WTC11 (cell line): Measurements from ENCODE around the gene PRRC2B. TPM values are rescaled to one million over a fixed set of nuclear protein-coding genes. Genes with fewer than 3 reads are reported as not detected.
"Not testable (repeated sequence)": the region's sequence is repeated elsewhere in the genome, so short reads cannot be mapped to it uniquely, and the experiment has no call there.

Experiments used
- ATAC-seq: fragments of 200-7000 bp; cut with Tn5 transposase; 2 replicates; pipeline ENCODE4 v1.10.0; 2021; ENCODE audit warnings: mild to moderate bottlenecking, moderate library complexity
- CTCF ChIA-PET: fragments of 300-600 bp; sonication (Branson Sonifier 250); formaldehyde crosslinking; loops from one replicate; lab custom pipeline; 2021; ENCODE audit warnings: antibody characterized with exemption; lab: Charles Lee
- POLR2A ChIA-PET: fragments of 350-600 bp; sonication (Branson Sonifier 250); formaldehyde crosslinking; loops from one replicate; lab custom pipeline; 2021; ENCODE audit warnings: antibody characterized with exemption; lab: Charles Lee
- DNase-seq: peaks from one replicate; pipeline ENCODE4 v3.0.0; 2021; ENCODE audit warnings: low spot score
- H3K27ac Mint-ChIP-seq: 2 replicates; pipeline ENCODE4 v1.8.0; 2021; ENCODE audit warnings: mixed read lengths
- H3K27me3 Mint-ChIP-seq: 2 replicates; pipeline ENCODE4 v1.8.0; 2021; ENCODE audit warnings: low read depth, mild to moderate bottlenecking, moderate library complexity, mixed read lengths
- H3K36me3 Mint-ChIP-seq: 2 replicates; pipeline ENCODE4 v1.8.0; 2021; ENCODE audit warnings: mixed read lengths
- H3K4me1 Mint-ChIP-seq: 2 replicates; pipeline ENCODE4 v1.8.0; 2022; ENCODE audit warnings: mixed read lengths
- H3K4me3 Mint-ChIP-seq: 2 replicates; pipeline ENCODE4 v1.8.0; 2021; ENCODE audit warnings: mild to moderate bottlenecking, moderate library complexity, mixed read lengths
- H3K9me3 Mint-ChIP-seq: 2 replicates; pipeline ENCODE4 v1.8.0; 2021; ENCODE audit warnings: mixed read lengths
- AFF4 ChIP-seq: sonication (generic); formaldehyde crosslinking; IDR thresholded peaks from 2 replicates; pipeline ENCODE4 v1.8.1; 2023; ENCODE audit warnings: mild to moderate bottlenecking, missing genetic modification reagents, borderline replicate concordance
- AR ChIP-seq: fragments of 250-450 bp; sonication (Bioruptor Pico); IDR thresholded peaks from 2 replicates; pipeline ENCODE4 v1.9.0; 2021; ENCODE audit warnings: mild to moderate bottlenecking
- CBFB ChIP-seq: sonication (generic); formaldehyde crosslinking; IDR thresholded peaks from 2 replicates; pipeline ENCODE4 v1.8.1; 2022; ENCODE audit warnings: mild to moderate bottlenecking, low read depth, missing genetic modification reagents
- E2F5 ChIP-seq: sonication (generic); formaldehyde crosslinking; IDR thresholded peaks from 2 replicates; pipeline ENCODE4 v1.8.1; 2022; ENCODE audit warnings: mild to moderate bottlenecking, moderate library complexity, missing genetic modification reagents
- HMGA2 ChIP-seq: fragments of 250-450 bp; sonication (Bioruptor Pico); IDR thresholded peaks from 2 replicates; pipeline ENCODE4 v1.4.0; 2021; ENCODE audit warnings: mild to moderate bottlenecking, moderate library complexity
- IRF1 ChIP-seq: sonication (generic); formaldehyde crosslinking; IDR thresholded peaks from 2 replicates; pipeline ENCODE4 v1.8.0; 2023; ENCODE audit warnings: missing genetic modification reagents
- JUN ChIP-seq: sonication (generic); formaldehyde crosslinking; IDR thresholded peaks from 2 replicates; pipeline ENCODE4 v1.8.0; 2023; ENCODE audit warnings: mild to moderate bottlenecking, missing genetic modification reagents
- NFYB ChIP-seq: sonication (generic); formaldehyde crosslinking; conservative IDR thresholded peaks from 2 replicates; pipeline ENCODE4 v1.8.0; 2022; ENCODE audit warnings: low read depth, missing genetic modification reagents
- NR3C1 ChIP-seq: sonication (generic); formaldehyde crosslinking; conservative IDR thresholded peaks from 2 replicates; pipeline ENCODE4 v1.8.1; 2023; ENCODE audit warnings: low read depth, mild to moderate bottlenecking, missing genetic modification reagents
- PRDM15 ChIP-seq: sonication (generic); formaldehyde crosslinking; IDR thresholded peaks from 2 replicates; pipeline ENCODE4 v1.8.0; 2022; ENCODE audit warnings: missing genetic modification reagents
- RORB ChIP-seq: fragments of 250-450 bp; sonication (Bioruptor Pico); IDR thresholded peaks from 2 replicates; pipeline ENCODE4 v1.9.0; 2021; ENCODE audit warnings: mild to moderate bottlenecking
- ZMAT4 ChIP-seq: fragments of 250-450 bp; sonication (Bioruptor Pico); IDR thresholded peaks from 2 replicates; pipeline ENCODE4 v1.9.0; 2021; ENCODE audit warnings: mild to moderate bottlenecking
- ZNF121 ChIP-seq: sonication (generic); formaldehyde crosslinking; IDR thresholded peaks from 2 replicates; pipeline ENCODE4 v1.8.0; 2023; ENCODE audit warnings: missing genetic modification reagents
- ZNF416 ChIP-seq: fragments of 250-450 bp; sonication (Bioruptor Pico); IDR thresholded peaks from 2 replicates; pipeline ENCODE4 v1.9.0; 2021; ENCODE audit warnings: mild to moderate bottlenecking, inconsistent platforms
- ZNF512 ChIP-seq: sonication (generic); formaldehyde crosslinking; IDR thresholded peaks from 2 replicates; pipeline ENCODE4 v1.8.1; 2022; ENCODE audit warnings: missing genetic modification reagents, borderline replicate concordance
- total RNA-seq: library from RNA; stranded (reverse); gene quantifications from 3 replicates; pipeline ENCODE4 v1.2.3, GENCODE V29; 2021

PRRC2B gene
- total RNA-seq, 1 experiment from 2014 or later, result 272 TPM

- TF ChIP-seq AR (CRISPR knock-in tag) (0 out of 2 replicates have a peak, but pooled peaks have one; percentile 30), IRF1 (CRISPR knock-in tag) (no peak)
These were observed 1.5 kb downstream of the PRRC2B start (continued) for GRCh38 chr9:131395157-131396098.

GRCh38 chr9:131396099-131396479, 2.2 kb downstream of the PRRC2B start:
- peaks cover 70% of the 10 kb centered on the region for H3K4me1 Mint-ChIP-seq
- not testable (repeated sequence) for H3K36me3 Mint-ChIP-seq, H3K27me3 Mint-ChIP-seq, H3K9me3 Mint-ChIP-seq, ATAC-seq, DNase-seq
- POLR2A ChIA-PET, result interaction anchor here (0.6 to 2.0 kb wide), 5 partner anchors 10 to 548 kb away, joined by 3 to 10 read pairs (median 4); no protein-coding TSS in a partner anchor
- H3K27ac Mint-ChIP-seq, result peak overlapping the region; percentile 96
- peak overlapping the region; percentile 92 for H3K4me3 Mint-ChIP-seq
- CTCF ChIA-PET, result interaction anchor here (0.9 to 2.6 kb wide), 8 partner anchors 10 to 217 kb away, joined by 3 to 15 read pairs (median 4); no protein-coding TSS in a partner anchor

- H3K36me3 Mint-ChIP-seq, result peaks cover 6% of the 10 kb centered on the region; the same call in 1 of the 2 replicates
- H3K9me3 Mint-ChIP-seq, result no peaks in the 10 kb centered on the region
- peak overlapping the region; percentile 96 for H3K27ac Mint-ChIP-seq
- DNase-seq (no peak), ATAC-seq (no peak)
- ChIA-PET CTCF (interaction anchor here (0.9 to 2.6 kb wide), 11 partner anchors 9 to 218 kb away, joined by 3 to 15 read pairs (median 5); no protein-coding TSS in a partner anchor), POLR2A (interaction anchor here (0.6 to 2.0 kb wide), 7 partner anchors 9 to 548 kb away, joined by 3 to 10 read pairs (median 4); no protein-coding TSS in a partner anchor)
- H3K4me1 Mint-ChIP-seq, result peaks cover 68% of the 10 kb centered on the region
- H3K27me3 Mint-ChIP-seq, result no peaks in the 10 kb centered on the region
- H3K4me3 Mint-ChIP-seq, result peak overlapping the region; percentile 92
- no peak for TF ChIP-seq ZMAT4
- TF ChIP-seq RORB (CRISPR knock-in tag), result no peak
- TF ChIP-seq CBFB, result no peak
- TF ChIP-seq AFF4, result no peak
- no peak for TF ChIP-seq ZNF121
- TF ChIP-seq NR3C1 (CRISPR knock-in tag), result no peak
- no peak for TF ChIP-seq JUN (CRISPR knock-in tag)
- no peak for TF ChIP-seq ZNF512
- no peak for TF ChIP-seq HMGA2 (CRISPR knock-in tag)
- no peak for TF ChIP-seq E2F5
- no peak for TF ChIP-seq ZNF416 (CRISPR knock-in tag)
- no peak for TF ChIP-seq PRDM15
- TF ChIP-seq NFYB (CRISPR knock-in tag), result no peak
These were observed 2.7 kb downstream of the PRRC2B start for GRCh38 chr9:131396626-131397025.
